ENCODE data around the gene PLAAT5. TPM values are rescaled to one million over a fixed set of nuclear protein-coding genes. Genes with fewer than 3 reads are reported as not detected.

PLAAT5 gene
- total and polyA plus RNA-seq, 2 donors (not counting 3 experiments of a cell fraction or from before 2014, with no cell fraction given): not detected

- dilution Hi-C loops (cut with MboI; ENCODE audit: extremely low pct_ligation_motif_present, low sequenced_read_pairs): no loop called here
- Histone ChIP-seq H3K9me1 (replicated peaks; ENCODE audit: control insufficient read depth, extremely low read depth, insufficient read depth, low read length) (no peaks in the 10 kb centered on the region), H4K20me1 (replicated peaks; ENCODE audit: control insufficient read depth, extremely low read depth, insufficient read depth, low read length) (no peaks in the 10 kb centered on the region), H2AFZ (ENCODE audit: low read depth, low read length) (peak overlapping the region; percentile 79), H3K4me3 (replicated peaks in 1 of 3; ENCODE audit: insufficient read depth in 1 of 3, low read depth in 1 of 3, low read length in 3 of 3) (peak overlapping the region in 1 of 3 experiments; percentile 4), H3K27me3 (ENCODE audit: control insufficient read depth in 2 of 2, insufficient read depth in 2 of 2, low read length in 2 of 2) (peaks cover 3 to 4% of the 10 kb centered on the region in 2 experiments), H3K36me3 (ENCODE audit: control insufficient read depth in 2 of 2, extremely low read depth in 1 of 2, insufficient read depth in 2 of 2, low read length in 2 of 2) (no peaks in the 10 kb centered on the region), H3K9ac (replicated peaks; ENCODE audit: extremely low read depth, insufficient read depth, low read length) (no peak overlapping the region), H3K79me2 (ENCODE audit: control insufficient read depth, insufficient read depth, low read length) (no peaks in the 10 kb centered on the region), H3K9me3 (replicated peaks; ENCODE audit: control insufficient read depth, insufficient read depth, low read length) (no peaks in the 10 kb centered on the region), H3K4me1 (ENCODE audit: control insufficient read depth, extremely low read depth, insufficient read depth, low read length) (peaks cover 8% of the 10 kb centered on the region), H3K27ac (ENCODE audit: insufficient read depth, low read depth, low read length) (no peak overlapping the region), H3K4me2 (ENCODE audit: insufficient read depth, low read length) (no peak overlapping the region)
- POLR2A ChIA-PET: no interaction called here
- FAIRE-seq: no peak
- CTCF ChIA-PET: interaction anchor here (1.0 to 2.3 kb wide), 6 partner anchors 13 to 201 kb away, joined by 3 to 8 read pairs (median 5); no protein-coding TSS in a partner anchor
- BruUV-seq (replicated peaks): no TSS peak
- intact Hi-C loops (cut with micrococcal nuclease): no loop called here
- TF ChIP-seq JUN (IDR thresholded peaks at IDR 0.05; ENCODE audit: borderline replicate concordance, insufficient read depth, insufficient read length, low read depth) (no peak), POLR2AphosphoS5 (IDR thresholded peaks at IDR 0.05; ENCODE audit: insufficient read depth, low read depth, low read length) (no peak), EZH2 (IDR thresholded peaks at IDR 0.05; ENCODE audit: borderline replicate concordance, low read depth, low read length, severe bottlenecking) (no peak), GATA2 (IDR thresholded peaks at IDR 0.05; ENCODE audit: insufficient read depth, insufficient read length, low read depth, low read length) (no peak), POLR2A (IDR thresholded peaks at IDR 0.05; ENCODE audit: low read depth, low read length) (no peak), FOS (IDR thresholded peaks at IDR 0.05; ENCODE audit: borderline replicate concordance, insufficient read depth, low read length) (no peak), CTCF (IDR thresholded peaks at IDR 0.05; ENCODE audit: extremely low read depth in 1 of 2, insufficient read depth in 1 of 2, low read depth in 1 of 2, low read length in 2 of 2) (no peak), MYC (IDR thresholded peaks at IDR 0.05; ENCODE audit: low read depth, low read length) (no peak), MAX (IDR thresholded peaks at IDR 0.05; ENCODE audit: insufficient read depth, insufficient read length) (no peak)
- peak; percentile 8 for DNase-seq (ENCODE audit: low read depth, low spot score)
Measured at GRCh38 chr11:63537293-63538101, 46.5 kb upstream of the PLAAT5 start.
